Fibroblast of skin of right biceps (primary cell): ENCODE results near the gene RBP2.
"Not testable (repeated sequence)": the region's sequence is repeated elsewhere in the genome, so short reads cannot be mapped to it uniquely, and the experiment has no call there.

ENCODE experiments used
- DNase-seq: peaks from one replicate; pipeline ENCODE4 v3.0.0-alpha.2; 2013

RBP2 gene

DNA sequence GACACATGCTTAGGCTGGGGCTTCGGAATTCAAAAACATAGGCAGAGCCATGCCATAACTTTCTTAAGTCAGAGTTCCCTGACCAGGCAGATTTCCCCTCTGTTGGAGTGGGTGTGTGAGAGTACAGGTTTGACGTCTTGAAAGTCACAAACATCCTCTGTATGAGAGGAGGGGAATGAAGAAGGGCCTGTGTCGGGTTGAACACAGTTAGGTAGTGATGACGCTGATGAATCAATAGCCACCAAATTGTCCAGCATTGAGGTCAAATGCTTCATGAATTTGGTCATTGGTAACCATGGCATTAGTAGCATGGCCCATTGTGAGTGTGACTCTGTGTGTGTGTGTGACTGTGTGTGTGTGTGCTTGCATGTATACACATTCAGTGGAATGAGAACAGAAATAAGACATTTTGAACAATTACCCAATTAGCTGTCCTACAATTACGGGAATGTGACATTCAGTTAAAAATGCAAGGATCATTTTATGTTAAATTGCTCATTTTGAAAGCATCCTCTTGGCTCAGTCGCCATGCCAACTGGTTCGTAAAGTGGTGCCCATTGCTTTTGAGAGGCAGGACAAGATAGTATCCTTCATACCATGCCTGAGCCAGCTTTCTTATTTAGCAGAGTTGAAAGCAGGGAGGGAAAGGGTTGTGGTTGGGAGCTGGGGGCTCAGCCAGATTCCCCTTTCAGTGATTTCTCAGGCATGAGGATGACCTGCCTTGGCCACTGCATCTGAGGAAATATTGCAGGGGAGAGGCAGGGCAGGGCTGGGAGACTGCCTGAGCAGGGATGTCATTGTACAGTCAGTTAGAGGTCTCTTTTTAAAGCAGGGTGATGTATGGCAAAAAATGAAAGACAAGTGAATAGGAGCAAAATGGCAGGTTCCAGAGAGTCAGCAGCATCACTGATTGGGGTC lies 35.4 kb downstream of the RBP2 start:
- no peak for DNase-seq

DNA sequence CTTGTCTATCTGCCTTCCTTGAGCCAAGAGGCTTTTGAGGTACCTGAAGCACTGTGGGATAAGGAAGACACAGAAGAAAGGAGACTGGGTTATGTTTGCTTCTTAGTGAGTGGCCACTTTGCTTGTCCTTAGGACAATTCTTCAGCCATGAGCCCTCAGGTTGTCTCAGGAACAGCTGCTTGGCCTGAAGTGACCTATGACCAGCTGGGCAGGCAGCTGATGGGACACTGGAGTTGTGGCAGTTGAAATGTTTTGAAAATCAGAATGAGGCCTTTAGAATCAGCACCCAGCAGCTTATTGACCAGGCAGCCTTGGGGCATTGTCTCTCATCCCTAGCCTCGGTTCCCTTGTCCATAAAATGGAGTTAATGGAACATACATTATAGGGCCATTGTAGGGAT lies 37.0 kb downstream of the RBP2 start:
- DNase-seq: no peak

GRCh38 chr3:139434764-139435307 lies 41.5 kb downstream of the RBP2 start:
- peak; percentile 25 for DNase-seq

DNA sequence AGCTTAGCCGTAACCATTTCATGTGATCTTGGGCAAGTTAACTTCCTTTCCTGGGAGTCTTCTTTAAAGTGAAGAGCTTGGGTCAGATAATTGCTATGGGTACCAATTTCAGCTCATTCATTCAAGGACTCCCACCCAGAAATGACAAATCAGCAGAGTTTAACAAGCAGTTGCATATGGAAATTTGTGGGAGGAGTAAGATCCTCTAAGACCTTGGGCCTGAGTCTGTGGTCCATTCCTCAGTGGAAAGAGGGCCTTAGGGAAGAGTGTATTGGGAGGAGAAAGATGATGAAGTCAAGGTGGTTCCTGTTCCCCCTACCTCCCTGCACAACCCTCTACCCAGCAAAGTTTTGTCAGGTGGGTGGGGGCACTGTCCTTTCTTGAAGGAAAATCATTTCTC lies 42.1 kb downstream of the RBP2 start:
- DNase-seq: no peak

DNA sequence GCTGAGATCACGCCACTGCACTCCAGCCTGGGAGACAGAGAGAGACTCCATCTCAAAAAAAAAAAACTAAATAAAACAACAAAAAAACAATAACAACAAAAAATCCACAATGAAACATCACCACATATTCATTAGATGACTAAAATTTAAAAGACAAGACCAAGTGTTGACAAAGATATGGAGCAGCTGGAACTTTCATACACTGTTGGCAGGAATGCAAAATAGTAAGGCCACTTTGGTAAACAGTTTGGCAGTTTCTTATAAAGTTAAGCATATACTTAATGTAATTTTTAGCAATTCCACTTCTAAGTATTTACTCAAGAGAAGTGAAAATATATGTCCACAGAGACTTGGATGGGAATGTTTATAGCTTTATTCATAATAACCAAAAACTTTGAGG lies 43.2 kb downstream of the RBP2 start:
- DNase-seq: no peak

DNA sequence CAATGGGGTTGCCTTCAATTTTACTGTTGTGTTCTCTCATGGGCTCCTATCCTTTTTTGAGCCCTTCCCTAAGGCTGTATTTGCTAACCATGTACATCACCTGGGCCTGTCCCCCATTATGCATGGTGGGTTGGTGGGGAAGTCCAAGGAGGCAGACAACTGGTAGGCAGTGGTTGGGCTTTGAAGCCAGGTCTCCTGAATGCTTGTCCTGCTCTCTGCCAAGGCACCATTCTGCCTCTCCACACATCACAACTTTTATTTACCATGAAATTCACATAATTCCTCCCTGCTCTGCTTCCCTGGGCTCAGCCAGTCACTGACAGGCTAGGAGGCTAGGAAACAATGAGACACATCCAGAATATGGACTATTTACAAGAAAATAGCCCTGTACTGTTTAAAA lies 45.8 kb downstream of the RBP2 start:
- peak; percentile 3 for DNase-seq

GRCh38 chr3:139427283-139428060 lies 48.8 kb downstream of the RBP2 start:
- peak; percentile 67 for DNase-seq

DNA sequence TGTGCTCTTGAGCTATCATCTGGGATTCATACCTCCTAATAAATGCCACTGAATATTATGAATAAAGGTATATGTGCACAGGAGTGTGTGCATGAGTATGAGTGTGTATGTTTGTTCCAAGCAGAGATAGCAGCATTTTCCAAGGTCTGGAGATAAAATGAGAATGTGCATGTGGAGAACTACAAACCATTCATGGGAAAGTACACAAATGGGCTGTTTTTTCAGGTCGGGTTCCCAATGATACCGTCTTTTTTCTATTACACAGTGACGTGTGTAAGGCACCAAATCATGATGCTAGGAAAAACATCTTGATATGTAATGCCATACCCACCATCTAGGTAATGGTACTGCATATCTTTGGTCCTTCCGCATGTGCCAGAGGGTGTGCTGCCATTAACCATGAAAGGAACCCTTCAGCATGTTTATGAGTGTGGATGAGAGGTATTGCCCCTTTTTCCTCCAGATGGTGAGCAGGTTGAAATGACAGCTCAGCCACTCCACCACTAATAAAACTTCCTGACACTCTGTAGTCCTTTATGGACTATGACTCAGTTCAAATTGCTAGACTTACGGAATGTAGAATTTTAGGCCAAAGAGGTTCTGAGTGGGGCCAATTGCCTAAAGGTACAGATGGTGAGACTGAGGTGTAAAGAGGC lies 50.4 kb downstream of the RBP2 start:
- DNase-seq: no peak

DNA sequence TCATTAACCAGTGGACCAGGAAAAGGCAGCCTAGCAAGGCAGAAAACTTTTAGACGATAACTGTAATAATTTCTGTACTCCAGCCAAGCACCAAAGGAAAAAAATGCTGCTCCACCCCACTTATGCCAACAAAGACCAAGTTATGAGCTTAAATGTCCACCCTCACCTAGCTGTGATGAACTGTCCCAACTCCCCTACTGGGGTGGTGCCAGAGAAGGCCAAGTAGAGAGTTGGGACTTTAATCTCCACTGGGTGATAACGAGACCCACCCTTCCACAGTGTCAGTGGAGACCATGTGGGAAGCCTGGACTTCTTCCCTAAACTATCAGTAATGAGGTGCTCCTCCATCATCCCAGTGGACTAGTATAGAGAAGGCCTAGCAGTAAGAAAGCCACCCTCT lies 53.1 kb downstream of the RBP2 start:
- DNase-seq: no peak

GRCh38 chr3:139421460-139421859 lies 54.9 kb downstream of the RBP2 start:
- no peak for DNase-seq

DNA sequence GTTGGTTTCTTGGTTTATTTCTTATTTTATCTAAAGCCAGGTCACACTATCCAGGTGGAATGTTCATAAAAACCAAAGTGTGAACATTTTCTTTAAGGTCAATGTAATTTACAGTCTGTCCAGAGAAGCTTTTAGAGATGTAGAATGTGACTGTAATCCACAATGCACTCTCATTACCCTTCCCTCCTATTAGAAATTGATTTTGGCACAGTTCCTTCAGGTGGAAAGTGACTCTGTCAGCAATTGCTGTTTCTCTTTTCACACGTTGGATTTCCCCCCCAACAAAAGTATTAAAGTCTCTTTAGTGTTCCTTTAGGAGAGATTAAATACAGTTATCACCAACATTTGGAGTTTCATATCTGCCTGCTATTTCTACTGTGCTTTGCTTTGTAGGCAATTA lies 55.3 kb downstream of the RBP2 start:
- no peak for DNase-seq

DNA sequence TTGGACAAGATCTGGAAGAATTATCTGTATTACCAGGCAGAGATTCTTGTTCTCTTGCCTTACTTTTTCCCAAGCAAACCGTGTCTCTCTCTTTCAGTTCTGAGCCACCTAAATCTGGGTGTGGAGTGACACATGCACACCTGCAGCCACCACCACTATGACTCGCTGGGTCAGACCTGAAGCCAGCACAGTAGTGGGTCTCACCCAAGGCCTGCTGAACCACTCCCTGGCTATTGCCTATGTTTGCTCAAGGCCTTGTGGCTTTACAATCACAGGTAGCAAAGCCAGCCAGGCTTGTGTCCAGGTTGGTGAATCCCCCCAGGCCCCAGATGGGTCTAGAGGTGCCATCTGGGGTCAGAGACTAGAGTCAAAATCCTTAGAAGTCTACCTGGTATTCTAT lies 58.2 kb downstream of the RBP2 start:
- no peak for DNase-seq

DNA sequence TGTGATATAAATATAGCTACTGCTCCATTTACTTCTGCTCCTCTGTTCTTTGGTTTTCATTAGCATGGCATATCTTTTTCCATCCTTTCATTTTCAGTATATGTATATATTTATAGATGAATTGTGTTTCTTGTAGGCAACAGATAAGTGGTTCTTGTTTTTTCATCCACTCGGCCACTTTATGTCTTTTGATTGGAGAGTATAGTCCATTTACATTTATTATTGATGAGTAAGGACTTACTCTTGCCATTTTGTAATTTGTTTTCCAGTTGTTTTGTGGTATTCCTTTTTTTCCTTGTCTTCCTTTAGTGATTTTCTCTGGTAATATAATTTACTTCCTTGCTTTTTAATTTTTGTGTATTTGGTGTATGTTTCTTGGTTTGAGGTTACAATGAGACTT lies 60.0 kb downstream of the RBP2 start:
- DNase-seq: no peak

DNA sequence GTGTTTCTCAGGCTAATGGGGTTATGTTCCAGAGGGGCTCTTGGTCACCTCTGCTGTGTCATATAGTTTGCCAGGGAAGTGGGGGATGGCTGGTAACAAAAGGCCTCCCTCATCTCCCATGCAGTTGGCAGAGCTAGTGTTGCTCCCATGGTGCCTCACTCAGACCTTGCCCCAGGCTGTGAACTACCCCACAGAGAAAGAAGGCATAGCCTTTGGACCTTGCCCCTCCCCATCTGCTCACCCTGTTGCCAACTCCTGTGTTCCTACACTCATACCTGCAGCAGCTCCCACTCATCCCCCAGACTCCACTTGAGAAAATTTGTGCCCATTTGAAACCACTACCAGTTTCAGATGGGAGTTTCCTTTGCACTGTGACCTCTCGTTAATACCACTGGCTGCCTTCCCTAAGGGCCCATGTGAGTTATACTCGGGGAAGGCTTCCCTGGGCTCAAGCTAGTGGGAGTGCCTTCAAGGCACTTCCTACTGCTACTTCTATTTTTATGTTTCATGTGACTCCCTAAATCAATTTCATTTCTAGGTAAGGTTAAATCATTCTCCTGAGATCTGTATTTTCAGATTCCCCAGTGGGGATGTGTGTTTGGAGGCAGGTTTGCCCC lies 61.6 kb downstream of the RBP2 start:
- no peak for DNase-seq

DNA sequence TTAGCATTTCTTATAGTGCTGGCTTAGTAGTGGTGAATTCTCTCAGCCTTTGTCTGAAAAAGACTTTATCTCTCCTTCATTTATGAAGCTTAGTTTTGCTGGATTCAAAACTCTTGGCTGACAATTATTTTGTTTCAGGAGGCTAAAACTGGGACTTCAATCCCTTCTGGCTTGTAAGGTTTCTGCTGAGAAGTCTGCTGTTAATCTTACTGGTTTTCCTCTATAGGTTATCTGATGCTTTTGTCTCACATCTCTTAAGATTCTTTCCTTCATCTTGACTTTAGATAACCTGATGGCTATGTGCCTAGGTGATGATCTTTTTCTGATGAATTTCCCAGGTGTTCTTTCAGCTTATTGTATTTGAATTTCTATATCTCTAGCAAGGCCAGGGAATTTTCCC lies 63.4 kb downstream of the RBP2 start:
- DNase-seq: not testable (repeated sequence)
